GM19395 (cell line): ENCODE measurements around the gene C16orf89.
"Not testable (repeated sequence)": the region's sequence is repeated elsewhere in the genome, so short reads cannot be mapped to it uniquely, and the experiment has no call there.

Source experiments
- ATAC-seq: cut with Tn5 transposase; IDR thresholded peaks from one replicate; pipeline ENCODE4 v1.9.1; 2021; ENCODE audit warnings: mild to moderate bottlenecking, moderate library complexity; ENCODE audit not compliant: unreplicated experiment

The C16orf89 gene

DNA sequence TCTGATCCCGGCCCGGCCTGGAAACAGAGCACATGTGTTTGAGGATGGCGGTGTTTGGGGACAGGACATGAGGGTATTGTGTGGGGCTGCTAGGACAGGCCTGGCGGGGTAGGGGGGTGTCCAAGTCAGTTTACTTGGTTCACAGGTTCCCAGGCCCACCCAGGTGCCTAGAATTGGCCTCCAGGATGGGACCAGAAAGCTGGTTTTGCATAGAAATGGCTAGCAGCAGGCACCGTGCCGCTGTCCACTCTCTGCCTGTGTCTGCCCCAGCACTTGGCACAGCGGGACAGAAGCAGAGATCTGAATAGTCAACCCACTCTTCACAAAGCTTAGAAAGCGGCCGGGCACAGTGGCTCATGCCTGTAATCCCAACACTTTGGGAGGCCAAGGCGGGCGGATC is 20.0 kb upstream of the C16orf89 start:
- ATAC-seq: not testable (repeated sequence)

- not testable (repeated sequence) for ATAC-seq
Observed at GRCh38 chr16:5084802-5085201, 19.0 kb upstream of the C16orf89 start.

DNA sequence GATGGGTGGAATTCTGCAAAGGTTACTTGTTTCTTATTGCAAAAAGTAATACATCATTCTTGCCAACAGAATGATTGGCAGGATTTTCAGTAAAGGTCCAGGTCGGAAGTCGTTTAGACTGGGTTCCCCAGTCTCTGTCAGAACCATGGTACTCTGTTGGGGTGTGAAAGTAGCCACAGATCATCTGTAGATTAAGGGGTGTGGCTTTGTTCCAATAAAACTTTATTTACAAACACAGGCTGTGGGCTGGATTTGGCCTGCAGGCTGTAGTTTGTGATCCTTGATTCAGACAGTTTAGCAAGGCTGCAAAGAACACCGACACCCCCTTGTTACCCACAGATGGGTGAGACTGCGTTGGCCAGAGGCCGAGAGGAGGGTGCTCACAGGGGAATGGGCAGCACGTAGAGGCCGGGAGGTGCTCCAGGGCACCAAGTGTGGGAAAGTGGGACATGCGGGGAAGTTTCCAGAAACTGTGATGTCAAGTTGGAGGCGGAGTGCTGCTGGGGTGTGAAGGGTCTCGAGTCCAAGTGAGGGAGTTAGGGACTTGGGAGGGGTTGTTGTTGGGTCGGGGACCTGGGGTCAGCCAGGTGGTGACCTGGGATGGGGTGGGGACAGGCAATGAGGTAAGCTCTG is 18.5 kb upstream of the C16orf89 start:
- ATAC-seq: not testable (repeated sequence)

GRCh38 chr16:5083646-5084045 is 17.9 kb upstream of the C16orf89 start:
- ATAC-seq: not testable (repeated sequence)

DNA sequence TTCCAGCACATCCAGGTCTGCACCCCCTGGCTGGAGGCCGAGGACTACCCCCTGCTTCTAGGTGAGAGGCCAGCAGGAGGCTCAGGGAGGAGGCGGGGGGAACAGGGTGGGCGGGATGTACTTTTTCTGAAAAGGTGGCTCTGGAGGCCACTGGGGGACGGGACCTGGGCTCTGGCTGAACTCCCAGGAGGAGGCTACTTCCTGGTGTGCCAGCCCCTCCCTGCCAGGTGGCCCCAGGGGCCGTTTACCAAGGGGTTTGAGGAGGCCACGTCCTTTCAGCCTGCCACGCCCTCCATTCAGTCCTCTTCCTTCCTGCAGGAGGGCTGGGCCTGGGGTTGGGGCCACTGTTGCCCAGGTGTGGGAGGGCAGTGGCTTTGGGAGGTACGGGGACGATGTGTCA is 15.2 kb upstream of the C16orf89 start:
- not testable (repeated sequence) for ATAC-seq

- not testable (repeated sequence) for ATAC-seq
Observed at GRCh38 chr16:5080461-5080860, 14.7 kb upstream of the C16orf89 start.

GRCh38 chr16:5078626-5079025 is 12.9 kb upstream of the C16orf89 start:
- no peak for ATAC-seq

DNA sequence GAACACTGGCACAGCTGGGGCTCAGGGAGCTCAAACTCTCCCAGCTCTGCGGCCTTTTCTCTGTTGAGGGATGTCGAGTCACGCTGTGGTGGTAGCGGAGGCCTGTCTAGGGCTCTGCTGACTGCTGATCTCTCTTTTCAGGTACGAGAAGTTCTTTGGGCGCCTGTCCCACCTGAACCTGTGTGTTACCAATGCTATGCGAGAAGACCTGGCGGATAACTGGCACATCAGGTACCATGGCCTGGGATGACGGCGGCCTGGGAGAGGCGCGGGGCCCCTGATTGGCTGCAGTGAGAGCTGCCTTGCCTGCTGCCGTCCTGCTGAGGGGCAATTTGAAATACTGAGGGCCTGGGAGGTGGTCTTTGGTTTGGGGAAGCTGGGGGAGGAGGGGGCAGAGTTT is 11.5 kb upstream of the C16orf89 start:
- no peak for ATAC-seq

- no peak for ATAC-seq
Observed at GRCh38 chr16:5075637-5076036, 9.9 kb upstream of the C16orf89 start.

DNA sequence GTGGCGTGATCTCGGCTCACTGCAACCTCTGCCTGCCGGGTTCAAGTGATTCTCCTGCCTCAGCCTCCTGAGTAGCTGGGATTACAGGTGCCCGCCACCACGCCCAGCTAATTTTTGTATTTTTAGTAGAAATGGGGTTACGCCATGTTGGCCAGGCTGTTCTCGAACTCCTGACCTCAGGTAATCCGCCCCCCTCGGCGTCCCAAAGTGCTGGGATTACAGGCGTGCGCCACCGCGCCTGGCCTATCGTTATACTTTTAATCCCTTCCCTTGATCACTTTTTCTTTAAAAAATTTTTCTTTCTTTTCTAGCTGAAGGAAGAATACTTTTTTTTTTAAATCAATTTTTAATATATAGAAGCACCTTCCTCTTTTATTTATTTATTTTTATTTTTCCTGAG is 8.0 kb upstream of the C16orf89 start:
- not testable (repeated sequence) for ATAC-seq

DNA sequence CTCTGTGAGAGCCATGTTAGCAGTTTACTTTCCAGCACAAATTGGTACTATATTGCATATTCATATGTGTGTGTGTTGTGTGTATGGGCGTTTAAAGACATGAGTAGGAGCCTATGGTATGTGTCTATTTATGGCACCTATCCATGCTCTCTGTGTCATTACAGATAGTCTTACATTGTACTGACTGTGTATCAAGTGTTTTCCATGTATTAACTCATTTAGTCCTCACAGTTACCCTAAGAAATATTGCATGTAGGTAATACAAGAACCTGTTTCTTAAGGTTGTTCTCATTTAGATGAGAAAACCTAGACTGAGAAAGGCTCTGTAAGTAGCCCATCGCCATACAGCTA is 7.5 kb upstream of the C16orf89 start:
- ATAC-seq: no peak

DNA sequence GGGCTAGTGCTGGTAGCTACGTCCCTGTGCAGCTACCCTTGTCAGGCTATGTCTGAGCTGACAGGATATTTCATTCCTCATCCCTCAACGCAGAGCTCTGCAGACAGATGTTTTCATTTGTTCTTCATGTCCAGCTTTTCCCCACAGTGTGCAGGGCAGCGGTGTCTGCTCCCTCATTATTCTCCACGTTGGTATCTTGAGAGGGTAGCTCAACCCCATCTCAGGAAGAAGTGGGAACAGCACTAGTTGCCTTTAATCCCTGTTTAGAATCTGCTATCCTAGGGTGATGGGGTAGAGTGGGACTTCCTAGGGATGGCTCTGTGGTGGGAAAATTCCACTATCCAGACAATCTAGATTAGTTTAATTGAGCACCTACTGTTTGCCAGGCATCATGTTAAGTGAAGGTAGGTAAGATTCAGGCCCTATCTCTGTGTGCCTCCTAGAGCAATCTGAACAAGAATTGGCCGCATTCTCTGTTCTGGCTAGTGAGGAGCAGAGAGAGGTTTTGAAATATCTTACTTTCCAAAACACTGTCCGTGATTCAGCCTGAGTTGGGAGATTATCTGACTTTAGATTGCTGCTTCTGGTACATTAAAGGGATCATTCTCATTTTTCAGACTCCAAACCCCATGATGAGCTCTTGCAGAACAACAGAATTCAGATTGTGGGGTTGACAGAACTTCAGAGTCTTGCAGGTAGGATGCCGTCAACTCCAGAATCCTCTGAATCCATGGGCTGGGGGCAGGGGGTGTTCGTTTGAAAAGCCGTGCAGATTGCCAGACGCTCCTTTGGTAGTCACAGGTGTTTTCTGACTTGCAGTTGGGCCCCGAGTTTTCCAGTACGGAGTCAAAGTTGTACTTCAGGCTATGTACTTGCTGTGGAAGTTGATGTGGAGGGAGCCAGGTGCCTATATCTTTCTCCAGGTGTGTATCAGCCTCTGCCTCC is 6.8 kb upstream of the C16orf89 start:
- ATAC-seq: peak; percentile 12

GRCh38 chr16:5071681-5072333 is 6.1 kb upstream of the C16orf89 start, which contains the start of gene ALG1:
ALG1 (plus strand) TSS chr16:5071843; CDS start chr16:5071850, 7 bp downstream.
- peak; percentile 80 for ATAC-seq

GRCh38 chr16:5071341-5071680 is 5.6 kb upstream of the C16orf89 start:
- ATAC-seq: no peak

- no peak for ATAC-seq
Observed at GRCh38 chr16:5070431-5071186, 4.9 kb upstream of the C16orf89 start.

DNA sequence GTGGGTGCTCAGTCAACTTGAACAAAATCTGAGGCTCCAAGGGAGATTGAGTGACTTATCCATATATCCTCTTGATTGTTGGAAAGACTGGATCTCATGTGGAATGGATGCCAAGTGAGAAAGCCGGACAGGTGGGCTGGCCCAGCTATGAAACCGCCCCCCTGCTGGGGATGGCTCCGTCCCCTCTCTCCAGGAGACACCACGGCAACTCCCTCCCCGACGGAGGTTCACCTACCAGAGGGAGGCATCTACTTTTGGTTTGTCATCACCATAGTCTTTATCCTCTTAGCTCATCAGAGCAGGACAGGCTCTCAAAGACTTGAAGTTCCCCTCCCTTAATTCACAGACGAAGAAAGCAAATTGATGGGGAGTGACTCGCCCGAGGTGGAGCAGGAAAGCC is 4.1 kb upstream of the C16orf89 start:
- ATAC-seq: no peak

- no peak for ATAC-seq
Observed at GRCh38 chr16:5069048-5069447, 3.3 kb upstream of the C16orf89 start.

- ATAC-seq: no peak
Observed at GRCh38 chr16:5066511-5066910, 755 bp upstream of the C16orf89 start.

- no peak for ATAC-seq
Observed at GRCh38 chr16:5065326-5065725, 430 bp downstream of the C16orf89 start.

DNA sequence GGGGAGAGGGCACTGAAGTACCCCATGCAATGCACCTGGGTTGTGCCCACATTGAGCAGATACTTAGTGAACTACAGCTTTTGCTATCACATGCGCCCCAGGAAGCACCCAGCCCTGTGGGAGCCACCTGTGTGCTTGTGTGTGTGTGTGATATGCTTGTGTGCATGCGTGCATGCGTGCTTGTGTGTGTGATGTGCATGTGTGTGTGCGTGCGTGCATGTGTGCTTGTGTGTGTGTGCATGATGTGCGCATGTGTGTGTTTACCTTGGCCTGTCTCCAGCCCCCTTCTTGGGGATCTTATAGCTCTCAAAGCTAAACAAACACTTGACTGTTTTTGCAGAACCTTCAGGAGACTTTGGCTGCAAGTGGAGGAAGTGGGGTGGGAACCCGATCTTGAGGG is 841 bp downstream of the C16orf89 start:
- ATAC-seq: no peak
